Thoracic aorta (tissue), 2 donors: Measurements from ENCODE around the gene STK35. TPM values are rescaled to one million over a fixed set of nuclear protein-coding genes. Genes with fewer than 3 reads are reported as not detected.

Source experiments
- ATAC-seq: fragments of 150-250 bp; one replicate; pipeline ENCODE4 v1.8.0; 2017; ENCODE audit warnings: low read depth; ENCODE audit not compliant: insufficient number of reproducible peaks, low FRiP score
- DNase-seq: peaks from one replicate; pipeline ENCODE4 v3.0.0-alpha.2; 2020; ENCODE audit warnings: low spot score
- H3K27ac ChIP-seq, 2 donors: fragments of 200-600 bp; sonication (generic); 1 replicate in 1 of 2; 2 replicates in 1 of 2; pipeline ENCODE4 v1.5.1; 2016; ENCODE audit warnings: mild to moderate bottlenecking in 2 of 2, moderate library complexity in 2 of 2
- H3K27me3 ChIP-seq: fragments of 200-600 bp; sonication (generic); replicated peaks from 2 replicates; pipeline ENCODE4 v1.6.0; 2016; ENCODE audit warnings: mild to moderate bottlenecking; ENCODE audit not compliant: insufficient read depth
- H3K36me3 ChIP-seq: fragments of 200-600 bp; sonication (generic); one replicate; pipeline ENCODE4 v1.5.1; 2016
- H3K4me1 ChIP-seq, 2 donors: fragments of 200-600 bp; sonication (generic); 1 replicate in 1 of 2; 2 replicates in 1 of 2; pipeline versions ENCODE4 v1.5.1 to v1.6.0; 2016; ENCODE audit warnings: low read depth in 2 of 2, mild to moderate bottlenecking in 1 of 2; ENCODE audit not compliant: control insufficient read depth in 1 of 2
- H3K4me3 ChIP-seq: fragments of 200-600 bp; sonication (generic); 2 replicates; pipeline ENCODE4 v1.5.1; 2016; ENCODE audit warnings: mild to moderate bottlenecking
- H3K9me3 ChIP-seq: fragments of 200-600 bp; sonication (generic); 2 replicates; pipeline ENCODE4 v1.5.1; 2016
- total RNA-seq, 2 donors: library from RNA; depleted of rRNA; stranded (reverse); fragments of >200 nt; gene quantifications; one replicate each; pipeline versions ENCODE4 v1.1.0 to v1.2.3, GENCODE V29; 2016
- TF ChIP-seq, protein P1 (sequence below): fragments of 200-600 bp; sonication (generic); IDR thresholded peaks from one replicate; pipeline ENCODE4 v1.5.1; 2019; ENCODE audit warnings: antibody characterized with exemption

The STK35 gene
- total RNA-seq, 2 donors from 2014 or later = 25.4 to 31.5 TPM

GRCh38 chr20:2086177-2086979 lies 15.2 kb upstream of the STK35 start:
- TF ChIP-seq, protein P1, sequence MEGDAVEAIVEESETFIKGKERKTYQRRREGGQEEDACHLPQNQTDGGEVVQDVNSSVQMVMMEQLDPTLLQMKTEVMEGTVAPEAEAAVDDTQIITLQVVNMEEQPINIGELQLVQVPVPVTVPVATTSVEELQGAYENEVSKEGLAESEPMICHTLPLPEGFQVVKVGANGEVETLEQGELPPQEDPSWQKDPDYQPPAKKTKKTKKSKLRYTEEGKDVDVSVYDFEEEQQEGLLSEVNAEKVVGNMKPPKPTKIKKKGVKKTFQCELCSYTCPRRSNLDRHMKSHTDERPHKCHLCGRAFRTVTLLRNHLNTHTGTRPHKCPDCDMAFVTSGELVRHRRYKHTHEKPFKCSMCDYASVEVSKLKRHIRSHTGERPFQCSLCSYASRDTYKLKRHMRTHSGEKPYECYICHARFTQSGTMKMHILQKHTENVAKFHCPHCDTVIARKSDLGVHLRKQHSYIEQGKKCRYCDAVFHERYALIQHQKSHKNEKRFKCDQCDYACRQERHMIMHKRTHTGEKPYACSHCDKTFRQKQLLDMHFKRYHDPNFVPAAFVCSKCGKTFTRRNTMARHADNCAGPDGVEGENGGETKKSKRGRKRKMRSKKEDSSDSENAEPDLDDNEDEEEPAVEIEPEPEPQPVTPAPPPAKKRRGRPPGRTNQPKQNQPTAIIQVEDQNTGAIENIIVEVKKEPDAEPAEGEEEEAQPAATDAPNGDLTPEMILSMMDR = no peak
- H3K9me3 ChIP-seq = no peaks in the 10 kb centered on the region

DNA sequence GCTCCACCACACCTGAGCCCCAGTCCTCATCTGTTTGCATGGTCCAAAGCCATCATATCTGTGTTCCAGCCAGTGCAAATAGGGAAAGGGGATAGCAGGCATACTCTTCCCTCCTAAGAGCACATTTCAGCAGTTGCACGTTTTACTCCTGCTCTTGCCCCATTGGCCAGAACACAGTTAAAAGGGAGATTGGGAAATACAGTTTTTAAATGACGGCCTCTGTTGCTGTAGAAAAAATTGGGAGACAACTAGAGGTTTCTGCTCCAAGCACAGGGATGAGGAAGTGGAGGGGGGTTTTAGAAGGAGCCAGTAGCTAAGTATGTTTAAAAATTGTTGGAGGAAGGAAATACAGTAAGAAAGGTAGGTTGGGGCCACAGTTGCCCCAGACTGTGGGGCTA lies 14.6 kb upstream of the STK35 start:
- Histone ChIP-seq H3K9me3 (no peaks in the 10 kb centered on the region), H3K27me3 (no peaks in the 10 kb centered on the region), H3K36me3 (no peaks in the 10 kb centered on the region), H3K27ac (no peak overlapping the region), H3K4me3 (no peak overlapping the region), H3K4me1 (no peaks in the 10 kb centered on the region)
- ATAC-seq (no peak), DNase-seq (no peak)
- TF ChIP-seq, protein P1 = no peak

More at GRCh38 chr20:2086177-2086979, 15.2 kb upstream of the STK35 start:
- Histone ChIP-seq H3K36me3 (no peaks in the 10 kb centered on the region), H3K4me1 (no peaks in the 10 kb centered on the region), H3K27ac (no peak overlapping the region), H3K4me3 (no peak overlapping the region), H3K27me3 (no peaks in the 10 kb centered on the region)
- no peak for DNase-seq
- no peak for ATAC-seq

DNA sequence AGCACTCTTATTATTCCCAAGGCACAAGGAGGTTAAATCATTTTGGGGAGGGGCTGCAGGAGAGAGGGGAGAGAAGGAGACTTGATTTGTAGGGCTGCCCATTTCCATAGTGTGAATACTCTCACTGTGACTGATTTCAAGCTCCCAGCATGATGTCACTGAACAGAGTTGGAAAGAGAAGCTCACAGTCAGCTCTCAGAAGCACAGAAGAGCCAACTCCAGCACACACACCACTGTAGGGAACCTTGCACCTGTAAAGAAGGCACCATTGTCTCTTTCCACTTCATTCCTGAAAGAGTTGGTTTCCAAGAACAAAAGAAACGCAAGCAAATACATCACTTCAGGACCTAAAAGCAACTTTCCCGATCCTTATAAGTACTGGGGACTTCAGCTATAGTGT lies 12.7 kb upstream of the STK35 start:
- H3K36me3 ChIP-seq = no peaks in the 10 kb centered on the region
- no peaks in the 10 kb centered on the region for H3K9me3 ChIP-seq
- H3K4me3 ChIP-seq = no peak overlapping the region
- no peaks in the 10 kb centered on the region for H3K4me1 ChIP-seq
- DNase-seq (no peak), ATAC-seq (no peak)
- no peak overlapping the region for H3K27ac ChIP-seq
- no peaks in the 10 kb centered on the region for H3K27me3 ChIP-seq
- TF ChIP-seq, protein P1 = no peak

GRCh38 chr20:2089447-2089846 lies 12.2 kb upstream of the STK35 start:
- ATAC-seq = no peak
- Histone ChIP-seq H3K27ac (no peak overlapping the region), H3K27me3 (no peaks in the 10 kb centered on the region), H3K4me3 (no peak overlapping the region), H3K36me3 (no peaks in the 10 kb centered on the region), H3K9me3 (no peaks in the 10 kb centered on the region), H3K4me1 (no peaks in the 10 kb centered on the region)
- TF ChIP-seq, protein P1 = no peak
- DNase-seq = no peak

DNA sequence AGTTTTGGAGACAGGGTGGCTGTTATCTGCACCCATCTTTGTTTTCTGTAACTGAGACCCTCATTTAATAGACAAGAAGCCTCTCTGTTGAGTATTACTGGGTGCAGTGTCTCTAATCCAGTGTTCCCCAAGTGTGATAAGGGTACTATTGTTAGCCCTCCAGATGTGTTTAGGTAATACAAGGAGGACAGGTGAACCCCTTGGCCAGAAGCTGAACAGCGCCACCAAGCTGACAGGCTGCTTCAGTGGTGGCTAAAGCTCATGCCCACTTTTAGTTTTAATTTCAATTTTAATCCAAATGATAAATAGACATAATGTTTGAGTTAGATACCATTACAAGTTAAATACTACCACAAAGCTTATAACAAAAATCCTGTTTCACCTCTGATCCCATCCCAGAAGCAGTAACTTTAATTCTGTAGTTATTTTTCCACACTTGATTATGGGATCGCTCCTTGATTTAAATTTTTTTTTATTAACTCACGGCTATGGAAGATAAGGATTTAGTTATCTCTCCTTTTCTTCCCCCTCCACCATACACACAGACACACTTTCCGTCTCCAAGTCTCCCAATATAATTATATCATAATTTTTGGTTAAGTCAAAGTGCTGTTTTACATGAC lies 8.4 kb upstream of the STK35 start:
- no peak for ATAC-seq

More for the DNA sequence above, 8.4 kb upstream of the STK35 start:
- H3K36me3 ChIP-seq = no peaks in the 10 kb centered on the region
- H3K4me1 ChIP-seq = no peaks in the 10 kb centered on the region
- no peaks in the 10 kb centered on the region for H3K9me3 ChIP-seq
- H3K4me3 ChIP-seq = no peak overlapping the region
- H3K27me3 ChIP-seq = no peaks in the 10 kb centered on the region
- TF ChIP-seq, protein P1 = no peak
- no peak for DNase-seq
- no peak overlapping the region for H3K27ac ChIP-seq
